ENCODE results near the gene KPTN.
"Not testable (repeated sequence)": the region's sequence is repeated elsewhere in the genome, so short reads cannot be mapped to it uniquely, and the experiment has no call there.

KPTN gene

DNA sequence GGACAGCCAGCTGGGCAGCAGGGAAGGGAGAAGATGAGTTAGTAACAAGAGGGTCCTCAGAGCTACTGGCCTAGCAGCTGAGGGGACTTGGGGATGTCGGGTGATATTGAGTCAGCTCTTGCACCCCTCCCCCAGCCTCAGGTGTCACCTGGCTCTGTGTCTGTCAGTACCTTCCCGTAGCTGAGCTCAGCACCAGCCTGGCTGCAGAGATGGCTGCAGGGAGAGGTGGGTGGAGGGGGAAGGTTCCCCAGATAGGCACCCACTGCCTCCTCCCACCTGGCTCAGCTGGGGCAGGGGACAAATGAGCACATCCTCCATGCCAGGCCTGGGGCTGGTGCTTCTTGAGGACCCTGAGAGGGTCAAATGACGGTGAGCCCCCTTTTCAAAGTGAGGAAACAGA lies 6.8 kb upstream of the KPTN start:
- DNase-seq: no peak

DNA sequence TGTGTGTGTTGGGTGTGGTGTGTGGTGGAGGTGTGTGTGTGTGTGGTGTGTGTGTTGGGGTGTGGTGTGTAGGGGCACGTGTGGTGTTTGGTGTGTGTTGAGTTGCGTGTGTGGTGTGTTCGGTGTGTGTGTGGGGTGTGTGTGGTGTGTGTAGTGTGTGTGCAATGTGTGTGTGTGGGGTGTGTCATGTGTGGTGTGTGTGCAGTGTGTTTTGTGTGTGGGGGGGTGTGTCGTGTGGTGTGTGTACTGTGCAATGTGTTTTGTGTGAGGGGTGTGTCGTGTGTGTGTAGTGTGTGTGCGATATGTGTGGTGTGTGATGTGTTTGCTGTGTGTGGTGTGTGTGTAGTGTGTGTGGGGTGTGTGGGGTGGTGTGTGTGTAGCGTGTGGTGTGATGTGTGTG lies 6.0 kb upstream of the KPTN start:
- no peak for DNase-seq

DNA sequence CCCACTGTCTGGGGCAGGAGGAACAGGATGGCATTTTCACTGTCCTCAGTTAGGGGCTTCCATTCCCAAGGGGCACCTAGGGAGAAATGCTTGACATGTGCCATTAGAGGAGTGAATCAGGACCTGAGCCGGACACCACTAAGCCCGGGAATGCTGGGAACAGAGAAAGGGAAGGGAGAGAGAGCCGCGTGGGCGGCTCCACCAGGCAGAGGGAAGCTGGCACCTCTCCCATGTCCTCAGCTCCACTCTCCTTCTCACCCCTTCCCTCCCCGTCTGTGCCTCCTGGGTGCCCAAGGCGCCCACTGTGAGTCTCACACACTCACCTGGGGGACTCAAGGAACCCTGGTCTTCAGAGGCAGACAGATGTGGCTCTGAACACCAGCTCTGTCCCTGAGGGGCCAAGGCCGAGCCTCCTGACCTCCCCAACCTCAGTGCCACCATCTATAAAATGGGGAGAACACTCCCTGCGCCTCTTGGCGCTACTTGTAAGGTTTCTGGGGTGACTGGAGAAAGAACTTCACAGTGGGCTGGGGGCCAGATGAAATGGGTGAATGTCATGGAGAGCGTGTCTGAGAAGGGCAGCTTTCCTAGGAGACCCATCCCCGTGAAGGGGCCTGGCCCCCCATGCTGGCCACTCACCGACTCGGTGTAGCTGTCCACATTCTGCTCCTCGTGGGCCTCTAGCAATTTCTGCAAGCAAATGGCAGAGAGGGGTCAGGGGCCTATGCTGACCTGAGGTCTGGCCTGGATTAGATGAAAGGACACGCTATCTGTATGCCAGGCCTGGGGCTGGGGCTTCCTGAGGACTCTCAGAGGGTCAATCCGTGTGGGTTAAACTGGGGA lies 5.3 kb upstream of the KPTN start:
- DNase-seq: no peak

DNA sequence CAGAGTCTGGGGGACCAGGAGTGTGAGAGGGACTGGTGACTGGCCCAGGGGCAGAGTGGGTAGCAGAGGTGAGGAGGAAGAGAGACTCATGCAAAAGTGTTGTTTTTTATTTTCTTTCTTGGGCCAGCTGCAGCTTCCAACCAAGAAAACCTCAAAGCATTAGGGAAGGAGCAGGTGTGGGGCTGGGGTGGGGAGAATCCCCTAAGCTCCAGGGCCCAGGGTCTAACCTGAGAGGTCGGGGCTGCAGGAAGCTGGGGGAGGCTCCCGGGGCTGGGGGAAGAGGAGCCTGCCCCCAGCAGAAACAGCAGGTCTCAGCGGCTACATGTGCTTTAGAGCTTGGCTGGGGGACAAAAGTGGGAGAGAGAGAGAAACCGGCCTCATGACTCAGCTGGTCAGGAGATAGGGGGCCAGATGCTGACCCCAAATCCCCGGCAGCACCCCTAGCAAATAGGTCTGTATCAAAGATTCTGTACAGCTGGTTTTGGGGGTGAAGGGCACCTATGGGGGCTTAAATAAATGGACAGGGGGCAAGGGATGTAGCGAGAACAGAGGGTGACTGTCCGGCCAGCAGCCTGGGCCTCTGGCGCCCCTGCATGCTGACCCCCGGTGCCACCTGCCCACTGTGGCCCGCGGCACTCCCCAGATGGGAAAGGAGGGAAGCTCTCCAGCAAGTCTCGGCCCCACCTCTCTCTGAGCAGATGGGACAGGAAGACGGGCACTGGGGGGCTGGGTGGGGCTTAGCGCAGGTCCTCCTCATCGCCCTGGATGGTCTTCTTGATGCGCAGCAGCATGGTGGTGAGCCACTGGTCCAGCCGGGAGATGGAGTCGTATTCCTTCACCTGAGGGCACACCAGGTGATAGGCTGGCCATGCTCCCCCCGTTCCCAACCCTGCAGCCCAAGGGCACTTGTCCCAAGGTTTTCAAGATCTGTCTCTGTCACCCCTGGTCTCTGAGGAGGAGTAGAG lies 3.8 kb upstream of the KPTN start:
- DNase-seq: no peak

DNA sequence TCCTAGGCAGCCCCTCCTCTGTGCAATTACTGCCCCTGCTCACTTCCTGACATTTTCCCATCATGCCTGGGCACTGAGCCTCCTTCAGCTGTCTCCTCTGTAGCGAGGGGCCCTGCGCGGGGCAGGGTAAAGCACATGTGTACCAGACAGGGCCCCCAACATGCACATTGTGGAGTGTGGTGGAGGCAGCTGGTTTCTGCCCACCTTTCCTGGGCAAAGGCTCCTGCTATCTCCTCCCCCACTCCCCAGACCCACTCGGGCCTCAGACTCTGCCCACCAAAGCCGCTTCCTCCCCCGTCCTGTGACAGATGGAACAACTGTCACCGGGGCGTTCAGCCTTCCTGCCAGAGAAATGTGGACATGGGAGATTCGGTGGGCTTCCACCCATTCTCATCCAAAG lies 2.9 kb upstream of the KPTN start:
- DNase-seq: no peak

DNA sequence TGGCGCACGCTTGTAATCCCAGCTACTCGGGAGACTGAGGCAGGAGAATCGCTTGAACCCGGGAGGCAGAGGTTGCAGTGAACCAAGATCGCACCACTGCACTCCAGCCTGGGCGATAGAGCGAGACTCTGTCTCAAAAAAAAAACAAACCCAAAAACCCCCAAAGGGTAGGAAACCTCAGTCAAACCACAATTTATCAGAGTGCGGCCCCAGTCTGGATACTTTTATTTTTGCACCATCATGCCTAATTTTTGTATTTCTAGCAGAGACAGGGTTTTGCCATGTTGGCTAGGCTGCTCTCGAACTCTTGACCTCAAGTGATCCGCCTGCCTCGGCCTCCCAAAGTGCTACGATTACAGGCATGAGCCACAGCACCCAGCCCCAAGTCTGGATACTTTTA lies 2.2 kb upstream of the KPTN start:
- DNase-seq: not testable (repeated sequence)

DNA sequence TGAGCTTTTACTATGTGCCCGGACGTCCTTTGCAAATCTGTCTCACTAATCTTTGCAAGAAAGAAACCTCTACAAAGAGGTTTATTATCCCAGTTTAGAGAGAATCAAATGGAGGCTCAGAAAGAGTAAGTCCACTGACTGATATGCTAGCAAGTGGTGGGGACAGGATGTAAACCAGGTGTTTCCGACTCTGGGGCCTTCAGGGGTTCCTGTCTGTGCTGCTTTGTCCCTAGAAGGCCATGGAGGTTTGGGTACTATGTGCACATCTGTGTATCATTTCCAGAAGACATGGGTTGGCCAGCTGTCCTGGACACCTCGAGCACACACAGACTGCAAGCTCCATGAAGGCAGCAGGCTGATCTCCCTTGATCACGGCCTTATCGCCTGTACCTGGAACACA lies 1.2 kb upstream of the KPTN start:
- DNase-seq: no peak

DNA sequence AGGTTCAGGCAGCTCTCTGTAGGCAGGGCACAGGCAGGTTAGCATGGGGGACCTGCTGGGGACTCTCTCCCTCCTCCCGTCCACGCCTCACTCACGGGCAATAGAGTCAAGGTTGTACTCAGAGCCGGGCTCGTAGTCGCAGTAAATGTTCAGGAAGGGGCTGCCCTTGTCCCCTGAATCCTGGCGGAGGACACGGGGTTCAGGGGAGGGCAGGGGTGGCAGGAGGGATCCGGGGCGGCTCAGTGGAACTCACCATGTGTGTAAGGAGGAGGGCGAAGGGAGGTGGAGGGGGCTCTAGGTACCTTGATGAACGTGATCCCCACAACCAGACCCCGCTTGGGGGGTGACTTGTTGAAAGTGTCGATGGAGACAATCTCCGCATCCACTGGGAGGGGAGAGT lies 819 bp downstream of the KPTN start:
- no peak for DNase-seq

DNA sequence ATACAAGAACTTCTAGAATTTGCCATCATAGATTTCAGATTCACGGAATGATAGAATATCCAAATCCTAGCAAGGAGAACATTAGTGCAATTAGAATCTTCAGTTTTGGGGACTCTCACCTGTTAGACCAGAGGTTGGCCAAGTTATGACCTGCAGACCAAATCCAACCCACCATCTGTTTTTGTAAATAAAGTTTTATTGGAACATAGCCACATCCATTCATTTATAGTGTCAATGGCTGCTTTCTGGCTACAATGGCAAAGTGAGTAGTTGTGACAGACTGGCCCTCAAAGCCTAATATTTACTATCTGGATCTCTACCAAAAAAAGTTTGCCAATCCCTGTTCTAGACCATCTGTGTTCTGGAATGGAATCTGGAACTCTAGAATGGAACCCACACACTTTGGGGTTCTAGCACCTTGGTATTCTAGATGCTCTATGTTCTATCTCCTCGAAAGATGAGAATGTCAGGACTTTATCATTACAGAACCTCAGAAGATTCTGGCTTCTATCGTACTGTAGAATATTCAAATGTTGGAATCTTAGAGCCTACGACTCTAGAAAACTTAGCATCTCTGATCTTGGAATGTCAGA lies 2.5 kb downstream of the KPTN start:
- no peak for DNase-seq

DNA sequence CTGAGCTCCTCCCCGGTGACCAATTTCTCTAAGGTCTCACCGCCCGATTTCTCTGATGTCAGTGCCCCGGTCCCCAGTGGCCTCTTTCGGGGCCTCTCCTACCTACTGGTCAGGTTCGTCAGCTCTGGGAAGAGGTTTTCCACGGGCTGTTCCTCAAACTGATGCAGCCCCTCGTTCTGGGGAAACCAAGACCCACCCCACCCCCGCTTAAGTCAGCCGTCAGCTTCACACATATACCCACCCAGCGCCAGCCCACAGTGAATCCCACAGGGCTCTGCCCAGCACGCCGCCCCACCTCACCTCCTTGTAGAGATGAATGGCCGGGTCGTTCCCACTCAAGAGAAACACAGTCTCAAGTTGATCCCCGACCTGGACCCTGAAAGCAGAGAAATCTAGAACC lies 3.4 kb downstream of the KPTN start:
- DNase-seq: no peak

DNA sequence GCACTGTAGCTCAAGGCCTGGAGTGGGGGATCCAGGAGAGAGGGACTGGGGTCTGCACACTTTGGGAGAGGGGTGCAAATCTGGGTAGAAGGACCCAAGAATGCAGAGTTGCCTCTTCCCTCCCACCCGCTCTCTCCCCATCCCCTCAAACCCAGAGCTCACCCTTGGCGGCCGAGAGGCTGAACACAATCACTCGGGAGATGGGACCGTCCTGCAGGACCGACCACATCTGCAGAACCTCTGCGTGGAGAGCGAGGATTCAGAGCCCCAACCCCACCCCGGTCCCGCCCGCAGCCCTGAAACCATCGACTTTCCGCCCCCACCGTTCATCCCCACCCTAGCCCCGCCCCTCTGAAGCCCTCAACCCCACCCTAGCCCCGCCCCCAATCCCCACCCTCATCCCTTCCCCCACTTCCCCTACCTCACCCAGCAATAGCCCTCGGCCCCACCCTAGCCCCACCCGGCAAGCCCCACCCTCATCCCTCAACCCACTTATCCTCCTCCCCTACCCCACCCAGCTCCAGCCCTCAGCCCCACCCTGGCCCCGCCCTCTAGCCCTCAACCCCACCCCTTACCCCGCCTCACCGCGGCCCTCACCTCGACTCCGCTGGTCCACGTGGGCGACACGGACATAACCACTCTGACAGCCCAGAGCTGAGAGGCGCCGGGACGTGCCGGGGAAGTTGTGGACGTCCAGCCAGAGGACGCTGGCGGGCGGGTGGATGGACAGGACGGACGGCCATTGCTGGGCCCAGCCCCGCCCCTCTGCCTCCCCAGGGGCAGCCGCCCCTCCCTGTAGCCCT lies 4.1 kb downstream of the KPTN start:
- DNase-seq: no peak

DNA sequence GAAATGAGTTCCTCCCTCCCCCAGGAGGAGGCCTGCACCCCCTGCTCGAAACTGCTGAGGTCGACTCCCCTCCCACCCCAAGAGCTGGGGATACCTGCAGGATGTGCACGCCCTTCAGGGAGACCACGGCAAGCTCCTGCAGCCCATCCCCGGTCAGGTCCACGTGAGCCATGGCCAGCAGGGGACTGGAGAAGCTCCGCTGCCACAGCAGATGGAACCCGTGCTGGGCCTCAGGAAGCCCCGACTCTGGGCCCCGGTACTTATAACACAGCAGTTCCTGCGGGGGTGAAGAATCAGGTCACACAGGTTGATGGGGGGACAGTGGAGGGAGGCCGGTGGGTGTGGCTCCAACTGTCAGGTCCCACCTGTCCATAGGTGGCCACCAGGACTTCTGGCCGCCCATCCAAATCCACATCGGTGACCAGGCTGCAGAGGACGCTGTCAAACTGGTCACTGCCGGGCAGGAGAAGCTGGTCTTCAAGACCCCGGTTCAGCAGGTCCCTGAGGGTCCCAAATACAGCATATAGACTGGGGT lies 7.5 kb downstream of the KPTN start:
- no peak for DNase-seq

DNA sequence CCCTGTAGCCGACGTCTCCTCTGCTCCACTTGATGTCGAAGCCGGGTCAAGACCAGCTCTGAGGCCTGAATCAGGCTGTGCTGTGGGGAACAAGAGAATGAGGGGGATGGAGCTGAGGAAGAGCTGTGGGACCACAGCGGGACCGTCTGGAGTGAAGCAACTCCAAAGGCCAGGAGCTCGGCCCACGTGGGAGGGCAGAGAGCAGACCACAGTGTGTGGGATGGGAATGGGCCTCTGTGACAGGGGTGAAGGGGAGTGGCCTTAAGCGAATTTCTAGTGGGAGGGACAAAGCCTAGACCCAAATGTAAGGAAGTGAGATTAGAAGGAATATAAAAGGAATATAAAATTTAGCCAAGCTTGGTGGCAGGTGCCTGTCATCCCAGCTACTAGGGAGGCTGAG lies 8.6 kb downstream of the KPTN start:
- DNase-seq: no peak

DNA sequence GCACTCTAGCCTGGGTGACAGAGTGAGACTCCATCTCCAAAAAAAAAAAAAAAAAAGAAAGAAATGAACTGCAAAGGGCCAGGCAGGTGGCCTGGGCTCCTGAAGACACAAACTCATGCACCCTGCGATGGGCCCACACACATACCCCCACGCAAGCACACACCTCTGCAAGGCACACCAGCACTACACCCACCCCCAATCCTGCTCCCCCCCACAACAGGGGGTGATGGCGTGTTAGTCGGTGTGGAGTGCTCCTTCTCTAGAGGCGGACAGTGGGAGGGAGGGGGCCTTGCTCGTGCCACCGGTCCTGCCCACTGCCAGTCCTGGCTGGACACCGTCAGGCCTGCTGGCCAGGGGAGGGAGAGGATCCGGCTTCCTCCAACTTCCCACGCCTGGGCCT lies 10.7 kb downstream of the KPTN start:
- DNase-seq: no peak

DNA sequence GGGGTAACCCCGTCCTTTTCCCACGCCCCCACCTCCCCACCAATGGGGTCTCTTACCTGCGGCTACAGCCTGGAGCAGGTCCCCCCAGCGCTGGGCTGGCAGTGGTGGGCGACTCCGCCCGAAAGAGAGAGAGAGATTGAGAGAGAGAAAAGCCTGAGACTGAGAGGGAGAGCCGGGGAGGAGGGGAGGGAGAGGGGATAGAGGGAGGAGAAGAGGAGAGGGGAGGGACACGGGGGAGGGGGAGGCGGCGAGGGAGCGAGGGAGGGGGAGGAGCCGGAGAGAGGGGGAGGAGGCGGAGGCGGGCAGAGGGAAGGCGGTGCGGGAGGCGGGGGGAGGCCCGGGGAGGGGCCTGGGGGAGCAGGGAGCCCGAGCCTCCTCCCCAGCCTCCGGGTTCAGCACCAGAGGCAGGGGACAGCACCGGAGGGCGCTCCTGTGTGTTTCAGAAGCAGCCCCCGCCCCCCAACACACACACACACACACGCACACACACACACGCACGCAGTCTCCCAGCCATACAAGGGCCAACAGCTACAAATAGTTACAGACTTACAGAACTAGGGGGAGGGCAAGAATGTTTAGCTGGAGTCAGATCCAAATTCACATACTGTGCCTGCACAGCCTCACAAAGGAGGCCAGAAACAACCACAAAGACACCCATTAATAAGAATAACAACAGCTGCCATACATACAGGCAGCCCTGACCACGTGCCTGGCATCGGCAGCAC lies 12.1 kb downstream of the KPTN start, which contains the start of gene SLC8A2:
Gene SLC8A2 (minus strand): TSS at position 161 of the 725 bp plus-strand sequence. CDS start 5,490 bp downstream, outside the sequence.
- peak; percentile 72 for DNase-seq

DNA sequence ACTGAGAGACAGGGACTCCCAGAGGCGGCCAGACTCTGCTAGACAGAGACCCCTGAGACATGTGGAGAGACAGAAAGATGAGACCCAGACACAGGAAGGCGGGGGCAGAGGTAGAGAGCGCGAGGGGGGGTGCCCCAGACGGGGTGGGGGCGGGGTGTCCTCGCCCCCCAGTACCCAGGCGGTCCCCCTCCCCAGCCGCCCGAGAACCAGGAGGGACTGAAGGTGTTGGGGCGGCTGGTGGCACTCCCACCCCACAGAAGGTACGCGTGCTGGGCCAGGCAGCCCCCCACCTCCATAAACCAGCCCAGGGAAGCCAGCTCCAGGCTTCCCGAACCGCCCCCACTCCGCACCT lies 12.7 kb downstream of the KPTN start:
- no peak for DNase-seq

DNA sequence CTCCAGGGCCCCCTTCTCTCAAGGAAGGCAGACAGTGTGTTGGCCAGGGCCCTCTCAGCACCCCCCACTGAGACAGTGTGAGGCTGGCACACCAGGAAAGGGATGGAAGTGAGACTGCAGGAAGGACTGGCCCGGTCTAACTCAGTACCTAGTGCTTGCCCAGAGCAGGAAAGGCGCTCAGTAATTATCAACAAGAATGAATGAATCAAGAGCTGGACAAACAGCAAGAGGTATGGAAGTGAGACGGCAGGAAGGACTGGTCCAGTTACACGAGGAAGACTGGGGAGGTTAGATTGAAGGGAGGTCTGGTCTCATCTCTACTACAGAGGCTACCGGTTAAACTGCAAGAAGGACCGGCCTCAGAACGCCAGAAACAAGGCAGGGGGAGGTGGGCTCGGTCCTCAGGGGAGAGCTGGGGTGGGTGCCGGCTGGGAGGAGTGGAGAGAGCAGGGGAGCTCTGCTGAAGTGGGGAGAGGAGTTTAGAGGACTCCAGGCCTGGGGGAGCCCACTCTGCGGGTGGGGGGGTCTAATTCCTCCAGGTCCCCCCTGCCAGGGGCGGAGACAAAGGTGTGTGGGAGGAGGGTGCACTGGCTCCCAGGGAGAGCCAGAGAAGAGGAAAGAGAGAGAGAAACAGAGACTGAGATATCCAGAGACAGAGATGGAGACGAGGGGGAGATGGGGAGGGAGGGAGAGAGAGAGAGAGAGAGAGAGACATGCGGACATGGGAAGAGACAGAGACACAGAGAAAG lies 13.4 kb downstream of the KPTN start:
- no peak for DNase-seq

DNA sequence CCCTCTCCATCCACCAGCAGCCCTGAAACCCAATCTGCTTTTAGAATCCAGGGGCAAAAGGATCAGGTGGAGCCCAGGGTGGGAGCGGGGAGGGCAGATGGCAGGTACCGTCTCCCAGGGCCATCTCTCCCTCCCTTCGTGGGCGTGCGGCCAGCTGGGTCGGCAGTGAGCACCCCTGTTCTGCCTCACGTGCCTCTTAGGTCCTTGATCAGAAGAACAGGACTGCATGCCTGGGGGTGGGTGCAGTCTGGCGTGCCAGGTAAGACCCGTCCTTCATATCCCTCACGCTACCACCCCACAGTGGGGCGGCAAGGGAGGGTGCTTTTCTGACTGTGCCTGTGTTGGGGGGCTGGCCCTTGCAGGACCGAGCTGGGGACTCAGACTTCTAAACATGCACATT lies 14.3 kb downstream of the KPTN start:
- peak; percentile 22 for DNase-seq

DNA sequence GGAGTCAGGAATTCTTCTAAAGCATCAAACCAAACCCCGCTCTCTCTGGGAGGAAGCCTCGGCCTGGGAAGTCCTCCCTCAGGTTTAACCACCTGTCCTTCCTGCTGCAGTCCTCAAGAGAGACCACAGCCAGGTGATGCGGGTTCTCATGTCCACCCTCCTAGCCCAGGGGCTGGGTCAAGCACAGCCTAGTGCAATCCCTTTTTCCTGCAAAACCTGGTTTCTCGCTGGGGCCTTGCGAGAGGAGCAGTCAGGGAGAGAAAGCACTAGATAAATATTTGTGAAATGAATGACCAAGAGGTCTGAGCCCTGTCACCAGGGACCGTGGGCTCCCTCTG lies 14.7 kb downstream of the KPTN start:
- DNase-seq: no peak

DNA sequence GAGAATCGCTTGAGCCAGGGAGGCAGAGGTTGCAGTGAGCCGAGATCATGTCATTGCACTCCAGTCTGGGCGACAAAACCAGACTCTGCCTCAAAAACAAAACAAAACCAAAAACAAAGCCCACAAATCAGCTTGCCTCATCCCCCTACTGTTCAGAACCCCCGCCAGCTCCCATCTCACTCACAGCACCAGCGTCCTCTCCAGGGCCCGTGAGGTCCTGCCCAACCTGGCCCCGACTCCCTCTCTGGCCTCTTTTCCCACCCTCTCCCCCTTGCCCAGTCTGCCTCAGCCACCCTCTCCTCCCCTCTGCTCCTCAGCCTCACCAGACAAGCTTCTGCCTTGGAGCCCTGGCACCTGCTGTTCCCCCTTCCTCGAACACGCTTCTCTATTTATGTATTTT lies 16.1 kb downstream of the KPTN start:
- DNase-seq: no peak

DNA sequence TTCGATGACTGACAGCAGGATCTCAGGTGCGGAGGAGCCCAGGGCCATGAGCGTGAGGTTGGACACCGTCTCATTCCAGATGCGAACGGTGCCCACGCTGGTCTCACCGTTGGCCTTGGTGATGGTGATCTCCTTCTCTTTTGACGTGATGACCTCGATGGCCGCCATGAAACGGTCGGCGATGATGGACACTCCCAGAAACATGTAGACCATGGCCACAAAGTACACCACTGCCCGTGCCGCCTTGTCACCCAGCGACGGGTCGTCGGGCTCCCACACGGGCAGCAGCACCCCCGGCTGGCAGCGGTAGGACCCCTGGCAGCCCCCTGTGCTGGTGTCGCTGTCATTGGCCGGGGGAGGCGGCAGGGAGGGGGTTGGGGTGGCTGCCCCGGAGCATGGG lies 18.1 kb downstream of the KPTN start:
- no peak for DNase-seq

Data from DMS79 treated with DMSO at 0.1 percent for 48 hours (cell line).